Sigmoid colon (tissue), 7 donors: Measurements from ENCODE around the gene NOP56. TPM values are rescaled to one million over a fixed set of nuclear protein-coding genes. Genes with fewer than 3 reads are reported as not detected.

Experiments used
- DNase-seq: peaks from one replicate; pipeline ENCODE4 v3.0.0-alpha.2; 2019
- H3K27ac ChIP-seq, 4 donors: fragments of 200-600 bp; sonication (generic); one replicate each; pipeline ENCODE4 v1.5.1; 2016 to 2019; ENCODE audit warnings: mild to moderate bottlenecking in 1 of 4
- H3K27me3 ChIP-seq, 3 donors: fragments of 200-600 bp; sonication (generic); one replicate each; pipeline ENCODE4 v1.5.1; 2019; ENCODE audit warnings: mild to moderate bottlenecking in 1 of 3
- H3K36me3 ChIP-seq, 4 donors: fragments of 200-600 bp; sonication (generic); one replicate each; pipeline ENCODE4 v1.5.1; 2016 to 2019
- H3K4me1 ChIP-seq, 4 donors: fragments of 200-600 bp; sonication (generic); one replicate each; pipeline ENCODE4 v1.5.1; 2017 to 2019
- H3K4me3 ChIP-seq, 4 donors: fragments of 200-600 bp; sonication (generic); one replicate each; pipeline ENCODE4 v1.5.1; 2017 to 2019; ENCODE audit warnings: mild to moderate bottlenecking in 2 of 4, moderate library complexity in 1 of 4
- H3K9me3 ChIP-seq, 4 donors: fragments of 200-600 bp in 3 of 4; sonication (generic) in 3 of 4; one replicate each; pipeline versions ENCODE4 v1.5.1 to v1.6.1; 2013 to 2019
- EP300 ChIP-seq, 4 donors: sonication (generic); formaldehyde crosslinking; IDR thresholded peaks; one replicate each; pipeline ENCODE4 v1.6.1; 2017; ENCODE audit warnings: antibody characterized with exemption in 4 of 4
- POLR2A ChIP-seq, 2 donors: fragments of 450-650 bp; IDR thresholded peaks; one replicate each; pipeline ENCODE4 v1.6.1; 2016; ENCODE audit warnings: antibody characterized with exemption in 2 of 2, mild to moderate bottlenecking in 2 of 2, moderate library complexity in 2 of 2
- POLR2AphosphoS5 ChIP-seq, 4 donors: sonication (generic); formaldehyde crosslinking; IDR thresholded peaks; one replicate each; pipeline ENCODE4 v1.6.1; 2017; ENCODE audit warnings: antibody characterized with exemption in 4 of 4
- WGBS, 2 donors: extraction: QIAGEN DNeasy Blood & Tissue Kit; methylation state at CpG; one replicate each; pipeline ENCODE4 v1.1.7; 2013; 5-methylcytosine and 5-hydroxymethylcytosine counted together
- intact Hi-C: fragments of 100-400 bp; cut with DNase I; formaldehyde crosslinking; loops from one replicate; pipeline ENCODE4 v1.15.1; 2023
- polyA plus RNA-seq, 3 donors: library from polyadenylated mRNA; stranded (reverse); fragments of 200-250 nt; gene quantifications; one replicate each; pipeline ENCODE4 v1.2.3, GENCODE V29; 2013
- total RNA-seq, 4 donors: library from RNA; depleted of rRNA; stranded (reverse); fragments of >200 nt; gene quantifications; one replicate each; pipeline ENCODE4 v1.1.0, GENCODE V29; 2016
- TF ChIP-seq, protein P1 (sequence below), 4 experiments: fragments of 450-650 bp in 3 of 4; fragments of 200-600 bp in 1 of 4; IDR thresholded peaks; one replicate each; pipeline ENCODE4 v1.5.1; 2016 to 2019; ENCODE audit warnings: antibody characterized with exemption in 4 of 4, mild to moderate bottlenecking in 3 of 4, moderate library complexity in 2 of 4
- donor health status: healthy with polysubstance abuse.
- donor health status: Bipolar disorder and iron deficiency.
- donor health status: healthy.

The NOP56 gene
- total and polyA plus RNA-seq, 7 donors: 33.6 to 152 (median 62.7) TPM

DNA sequence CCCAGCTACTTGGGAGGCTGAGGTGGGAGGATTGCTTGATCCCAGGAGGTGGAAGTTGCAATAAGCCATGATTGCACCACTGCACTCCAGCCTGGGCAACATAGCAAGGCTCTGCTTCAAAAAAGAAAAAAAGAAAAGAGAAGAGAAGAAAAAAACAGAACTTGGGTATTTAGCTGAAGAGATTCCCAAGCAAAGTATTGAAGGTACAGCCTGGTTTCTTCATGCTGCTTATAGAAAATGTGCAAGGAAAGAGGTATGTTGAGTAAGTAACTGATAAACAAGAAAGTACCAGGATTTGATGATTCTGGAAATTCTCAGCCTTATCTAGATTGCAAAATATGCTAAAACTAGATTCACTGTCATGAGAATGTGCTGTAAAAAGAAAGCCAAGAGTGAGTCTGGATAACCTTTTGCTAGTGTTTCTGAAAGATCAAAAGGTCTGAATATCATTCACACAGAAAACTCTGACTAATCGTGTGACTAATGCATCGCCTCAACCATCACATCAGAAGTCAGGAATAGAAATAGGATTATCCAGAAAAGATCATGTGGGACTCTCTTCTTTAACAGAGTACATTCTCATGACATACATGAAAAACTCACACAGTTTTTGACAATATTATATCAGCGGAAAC is 32.4 kb upstream of the NOP56 start:
- H3K27me3 ChIP-seq: no peaks in the 10 kb centered on the region
- intact Hi-C loops: no loop called here
- no peak overlapping the region for H3K27ac ChIP-seq
- DNase-seq: no peak
- no peak for TF ChIP-seq POLR2AphosphoS5 (IDR thresholded peaks at IDR 0.05)
- no peak for TF ChIP-seq POLR2A (IDR thresholded peaks at IDR 0.05)
- no peak for TF ChIP-seq EP300 (IDR thresholded peaks at IDR 0.05)
- TF ChIP-seq, protein P1, sequence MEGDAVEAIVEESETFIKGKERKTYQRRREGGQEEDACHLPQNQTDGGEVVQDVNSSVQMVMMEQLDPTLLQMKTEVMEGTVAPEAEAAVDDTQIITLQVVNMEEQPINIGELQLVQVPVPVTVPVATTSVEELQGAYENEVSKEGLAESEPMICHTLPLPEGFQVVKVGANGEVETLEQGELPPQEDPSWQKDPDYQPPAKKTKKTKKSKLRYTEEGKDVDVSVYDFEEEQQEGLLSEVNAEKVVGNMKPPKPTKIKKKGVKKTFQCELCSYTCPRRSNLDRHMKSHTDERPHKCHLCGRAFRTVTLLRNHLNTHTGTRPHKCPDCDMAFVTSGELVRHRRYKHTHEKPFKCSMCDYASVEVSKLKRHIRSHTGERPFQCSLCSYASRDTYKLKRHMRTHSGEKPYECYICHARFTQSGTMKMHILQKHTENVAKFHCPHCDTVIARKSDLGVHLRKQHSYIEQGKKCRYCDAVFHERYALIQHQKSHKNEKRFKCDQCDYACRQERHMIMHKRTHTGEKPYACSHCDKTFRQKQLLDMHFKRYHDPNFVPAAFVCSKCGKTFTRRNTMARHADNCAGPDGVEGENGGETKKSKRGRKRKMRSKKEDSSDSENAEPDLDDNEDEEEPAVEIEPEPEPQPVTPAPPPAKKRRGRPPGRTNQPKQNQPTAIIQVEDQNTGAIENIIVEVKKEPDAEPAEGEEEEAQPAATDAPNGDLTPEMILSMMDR (IDR thresholded peaks at IDR 0.05): no peak
- no peaks in the 10 kb centered on the region for H3K9me3 ChIP-seq
- H3K4me1 ChIP-seq: no peaks in the 10 kb centered on the region
- H3K36me3 ChIP-seq: no peaks in the 10 kb centered on the region
- H3K4me3 ChIP-seq: no peak overlapping the region
- 94 to 95% methylated on average over 3 of the region's 3 CpGs for WGBS, 2 donors

DNA sequence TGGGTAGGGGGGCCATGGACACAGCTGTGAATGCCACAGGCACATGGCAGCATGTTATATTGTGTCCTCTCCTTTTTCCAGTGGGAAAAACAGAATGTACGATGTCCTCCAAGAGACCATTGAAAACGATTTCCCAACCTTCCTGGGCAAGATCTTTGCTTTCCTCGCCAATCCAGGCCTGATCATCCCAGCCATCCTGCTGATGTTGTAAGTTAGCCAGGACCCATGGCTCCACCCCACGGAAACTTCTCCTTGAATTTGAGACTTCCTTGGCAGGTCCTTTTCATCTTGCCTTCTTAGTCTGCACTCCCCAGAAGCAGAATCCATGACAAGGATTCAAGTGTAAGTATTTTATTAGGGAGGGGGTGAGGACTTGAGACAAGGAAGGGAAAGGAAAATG is 28.2 kb upstream of the NOP56 start:
- H3K27ac ChIP-seq: peak overlapping the region in 2 of 4 donors; percentile 21 to 45
- TF ChIP-seq POLR2AphosphoS5 (IDR thresholded peaks at IDR 0.05) (no peak), EP300 (IDR thresholded peaks at IDR 0.05) (no peak), POLR2A (IDR thresholded peaks at IDR 0.05) (no peak)
- no peak overlapping the region for H3K4me3 ChIP-seq
- no peaks in the 10 kb centered on the region for H3K9me3 ChIP-seq
- peak; percentile 82 for DNase-seq
- WGBS, 2 donors: 80 to 82% methylated on average over 4 of the region's 4 CpGs
- no peaks in the 10 kb centered on the region for H3K4me1 ChIP-seq
- H3K36me3 ChIP-seq: no peaks in the 10 kb centered on the region
- intact Hi-C loops: no loop called here
- no peaks in the 10 kb centered on the region for H3K27me3 ChIP-seq

DNA sequence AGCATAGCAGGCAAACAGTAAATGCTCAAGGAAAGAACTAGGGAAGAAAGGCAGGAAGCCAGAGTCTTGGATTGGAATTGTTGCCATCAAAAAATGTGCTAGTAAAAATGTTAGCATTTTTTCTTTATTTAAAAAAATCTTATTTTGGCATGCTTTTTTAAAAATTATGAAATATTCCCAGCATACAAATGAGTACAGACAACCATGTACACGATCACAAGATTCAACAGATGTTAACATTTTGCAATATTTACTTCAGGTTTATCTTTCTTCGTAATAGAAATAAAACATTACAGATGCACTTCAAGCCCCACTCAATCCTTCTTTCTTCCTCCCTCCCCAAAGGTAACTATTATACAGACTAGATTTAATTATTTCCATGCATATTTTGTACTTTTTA is 27.4 kb upstream of the NOP56 start:
- H3K27ac ChIP-seq: peak overlapping the region in 2 of 4 donors; percentile 21 to 45
- 81 to 82% methylated on average over 2 of the region's 2 CpGs for WGBS, 2 donors
- H3K4me3 ChIP-seq: no peak overlapping the region
- intact Hi-C loops: no loop called here
- H3K9me3 ChIP-seq: no peaks in the 10 kb centered on the region
- peaks cover 0 to 5% (median 0%) of the 10 kb centered on the region in 3 donors for H3K27me3 ChIP-seq
- no peaks in the 10 kb centered on the region for H3K36me3 ChIP-seq
- DNase-seq: no peak
- no peak for TF ChIP-seq EP300 (IDR thresholded peaks at IDR 0.05)
- TF ChIP-seq POLR2A (IDR thresholded peaks at IDR 0.05): no peak
- TF ChIP-seq, protein P1 (IDR thresholded peaks at IDR 0.05): no peak
- peak in 1 of 4 donors; percentile 54 for TF ChIP-seq POLR2AphosphoS5 (IDR thresholded peaks at IDR 0.05)
- no peaks in the 10 kb centered on the region for H3K4me1 ChIP-seq

DNA sequence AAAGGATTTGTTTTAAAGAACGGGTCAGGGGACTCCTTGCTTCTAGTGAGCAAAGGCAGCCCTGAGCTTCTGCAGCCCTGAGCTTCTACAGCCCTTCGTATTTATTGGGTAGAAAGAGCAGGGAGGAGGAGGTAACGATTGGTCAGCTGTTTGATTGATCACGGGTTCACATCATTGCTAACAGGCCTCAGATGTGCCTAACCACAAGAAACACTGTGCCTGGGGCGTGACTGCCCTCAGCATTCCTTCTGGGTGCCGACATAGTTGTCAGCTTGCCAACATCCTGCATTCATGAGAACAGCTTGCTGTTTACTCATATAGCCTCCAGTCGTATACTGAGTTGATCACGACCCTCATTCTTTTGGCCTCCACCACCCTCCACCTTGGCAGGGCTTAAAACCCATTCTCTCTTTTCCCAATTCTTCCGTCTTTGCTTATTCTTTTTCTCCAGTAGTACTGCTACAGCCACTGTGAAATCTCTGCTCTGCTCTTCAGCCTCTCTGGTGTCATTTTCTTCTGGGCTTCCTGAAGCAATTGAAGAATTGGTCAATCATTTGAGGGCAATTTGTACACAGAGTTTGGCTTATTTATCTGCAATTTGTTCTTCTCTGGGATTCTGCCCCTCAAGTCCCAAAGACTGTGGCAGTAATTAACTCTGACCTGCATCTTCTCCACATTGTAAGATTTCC is 25.4 kb upstream of the NOP56 start:
- Histone ChIP-seq H3K4me3 (no peak overlapping the region), H3K27me3 (peaks cover 0 to 7% (median 0%) of the 10 kb centered on the region in 3 donors), H3K36me3 (no peaks in the 10 kb centered on the region), H3K9me3 (peaks cover 0 to 4% (median under 1%) of the 10 kb centered on the region in 4 donors), H3K4me1 (no peaks in the 10 kb centered on the region), H3K27ac (no peak overlapping the region)
- WGBS, 2 donors: 37 to 65% methylated on average over 9 of the region's 9 CpGs
- no peak for DNase-seq
- intact Hi-C loops: no loop called here
- TF ChIP-seq EP300 (IDR thresholded peaks at IDR 0.05) (no peak), POLR2AphosphoS5 (IDR thresholded peaks at IDR 0.05) (no peak), POLR2A (IDR thresholded peaks at IDR 0.05) (no peak)
- TF ChIP-seq, protein P1 (IDR thresholded peaks at IDR 0.05): no peak

DNA sequence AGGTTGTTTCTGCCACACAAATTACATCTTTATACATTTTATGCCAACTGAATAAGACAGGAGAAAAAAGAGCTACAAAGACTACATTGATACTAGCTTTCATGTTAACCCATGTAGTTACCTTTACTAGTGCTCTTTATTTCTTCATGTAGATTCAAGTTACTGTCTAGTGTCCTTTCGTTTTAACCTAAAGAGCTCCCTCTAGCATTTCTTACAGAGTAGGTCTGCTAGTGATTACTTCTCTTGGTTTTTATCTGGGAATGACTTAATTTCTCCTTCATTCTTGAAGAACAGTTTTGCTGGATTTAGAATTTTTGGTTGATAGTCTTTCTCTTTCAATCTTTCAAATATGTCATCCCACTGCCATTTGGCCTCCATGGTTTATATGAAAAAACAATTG is 21.2 kb upstream of the NOP56 start:
- no peak overlapping the region for H3K27ac ChIP-seq
- intact Hi-C loops: no loop called here
- H3K4me3 ChIP-seq: no peak overlapping the region
- H3K27me3 ChIP-seq: peaks cover 0 to 7% (median 0%) of the 10 kb centered on the region in 3 donors
- H3K4me1 ChIP-seq: no peaks in the 10 kb centered on the region
- peaks cover 0 to 4% (median under 1%) of the 10 kb centered on the region in 4 donors for H3K9me3 ChIP-seq
- no peaks in the 10 kb centered on the region for H3K36me3 ChIP-seq
- 10 to 28% methylated on average over 1 of the region's 1 CpG for WGBS, 2 donors
- no peak for DNase-seq
- TF ChIP-seq POLR2AphosphoS5 (IDR thresholded peaks at IDR 0.05) (no peak), EP300 (IDR thresholded peaks at IDR 0.05) (no peak), POLR2A (IDR thresholded peaks at IDR 0.05) (no peak)
- TF ChIP-seq, protein P1 (IDR thresholded peaks at IDR 0.05): no peak
